ENCODE data around the gene DYDC2.
"Not testable (repeated sequence)": the region's sequence is repeated elsewhere in the genome, so short reads cannot be mapped to it uniquely, and the experiment has no call there.

DYDC2 gene

GRCh38 chr10:80411681-80412220 is 55.2 kb downstream of the DYDC2 start:
- in situ Hi-C loops (cut with HindIII; ENCODE audit: low sequenced_read_pairs): no loop called here

GRCh38 chr10:80412486-80412885 is 55.9 kb downstream of the DYDC2 start:
- in situ Hi-C loops (cut with HindIII; ENCODE audit: low sequenced_read_pairs): no loop called here

GRCh38 chr10:80413271-80413996 is 56.9 kb downstream of the DYDC2 start:
- in situ Hi-C loops (cut with HindIII; ENCODE audit: low sequenced_read_pairs): no loop called here

- in situ Hi-C loops (cut with HindIII; ENCODE audit: low sequenced_read_pairs): no loop called here
Measured at GRCh38 chr10:80414142-80414895, 57.7 kb downstream of the DYDC2 start.

- in situ Hi-C loops (cut with HindIII; ENCODE audit: low sequenced_read_pairs): no loop called here
Measured at GRCh38 chr10:80415734-80416478, 59.3 kb downstream of the DYDC2 start.

- in situ Hi-C loops (cut with HindIII; ENCODE audit: low sequenced_read_pairs): no loop called here
Measured at GRCh38 chr10:80416479-80417098, 60.0 kb downstream of the DYDC2 start.

- in situ Hi-C loops (cut with HindIII; ENCODE audit: low sequenced_read_pairs): not testable (repeated sequence)
Measured at GRCh38 chr10:80417256-80417655, 60.7 kb downstream of the DYDC2 start.

All from endothelial cell of hepatic sinusoid (primary cell).